GM21390 (cell line): ENCODE data around the gene PLEKHM3.
"Not testable (repeated sequence)": the region's sequence is repeated elsewhere in the genome, so short reads cannot be mapped to it uniquely, and the experiment has no call there.

Experiments used
- ATAC-seq: cut with Tn5 transposase; IDR thresholded peaks from one replicate; pipeline ENCODE4 v1.9.1; 2021; ENCODE audit not compliant: unreplicated experiment

PLEKHM3 gene

GRCh38 chr2:207929923-207930322 is 95.4 kb downstream of the PLEKHM3 start:
- ATAC-seq: no peak

- ATAC-seq: no peak
These were observed 97.2 kb downstream of the PLEKHM3 start for GRCh38 chr2:207928079-207928478.

DNA sequence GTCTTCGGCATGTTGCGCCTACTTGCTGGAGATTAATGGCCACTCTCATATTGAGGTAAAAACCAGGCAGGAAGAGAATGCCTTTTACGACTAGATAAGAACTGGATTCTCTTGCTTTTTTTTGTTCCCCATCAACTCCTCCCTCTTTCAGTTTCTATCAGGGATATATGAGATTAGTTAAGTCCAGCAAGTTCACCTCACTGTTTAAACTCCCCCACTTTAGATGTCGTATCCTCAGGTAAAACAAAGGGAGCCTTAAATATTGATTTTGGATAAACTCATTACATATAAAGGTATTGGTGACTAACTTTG is 98.4 kb downstream of the PLEKHM3 start:
- ATAC-seq: no peak

- ATAC-seq: no peak
These were observed 99.0 kb downstream of the PLEKHM3 start for GRCh38 chr2:207926133-207926988.

DNA sequence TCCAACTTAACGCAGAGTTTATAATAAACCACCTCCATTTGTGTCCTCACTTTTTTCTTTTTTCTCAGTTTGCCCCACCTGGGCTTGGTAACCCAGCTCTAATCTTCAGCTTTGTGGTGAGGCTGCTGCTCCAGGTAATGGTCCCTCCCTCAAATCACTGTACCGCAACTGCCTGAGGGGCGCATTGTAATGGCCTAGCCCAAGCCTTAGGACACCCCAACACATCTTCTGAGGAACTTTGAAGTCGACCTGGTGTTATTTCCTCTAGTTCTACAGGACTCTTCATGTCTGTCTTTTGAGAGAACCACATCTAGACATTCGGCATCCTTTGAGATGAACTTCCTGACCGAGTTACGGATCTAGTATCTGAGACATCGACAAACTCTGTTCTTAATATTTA is 99.7 kb downstream of the PLEKHM3 start:
- ATAC-seq: no peak

- no peak for ATAC-seq
These were observed 103.7 kb downstream of the PLEKHM3 start for GRCh38 chr2:207921606-207922005.

GRCh38 chr2:207920721-207921120 is 104.6 kb downstream of the PLEKHM3 start:
- no peak for ATAC-seq

DNA sequence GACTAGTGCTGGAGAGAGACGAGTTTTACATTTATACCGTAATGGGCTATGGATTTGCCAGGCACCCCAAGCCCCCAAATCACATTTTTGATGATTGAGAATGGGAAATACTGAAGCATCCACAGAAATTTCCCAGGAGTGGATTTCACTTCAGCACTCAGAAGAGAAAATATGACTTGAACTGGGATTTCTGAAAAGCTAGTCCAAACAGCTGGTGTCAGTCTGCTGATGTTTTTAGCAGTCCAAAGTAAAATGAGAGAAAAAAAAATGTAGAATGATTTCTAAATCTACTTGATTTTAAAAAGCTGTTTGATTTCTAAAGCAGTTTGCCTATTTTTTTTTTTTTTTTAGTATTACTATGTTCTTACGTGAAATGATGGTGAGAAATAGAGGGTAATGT is 105.0 kb downstream of the PLEKHM3 start:
- ATAC-seq: no peak

- ATAC-seq: no peak
These were observed 106.0 kb downstream of the PLEKHM3 start for GRCh38 chr2:207919164-207919919.

- ATAC-seq: no peak
These were observed 110.6 kb downstream of the PLEKHM3 start for GRCh38 chr2:207914716-207915115.

GRCh38 chr2:207913772-207914358 is 111.5 kb downstream of the PLEKHM3 start:
- ATAC-seq: no peak

DNA sequence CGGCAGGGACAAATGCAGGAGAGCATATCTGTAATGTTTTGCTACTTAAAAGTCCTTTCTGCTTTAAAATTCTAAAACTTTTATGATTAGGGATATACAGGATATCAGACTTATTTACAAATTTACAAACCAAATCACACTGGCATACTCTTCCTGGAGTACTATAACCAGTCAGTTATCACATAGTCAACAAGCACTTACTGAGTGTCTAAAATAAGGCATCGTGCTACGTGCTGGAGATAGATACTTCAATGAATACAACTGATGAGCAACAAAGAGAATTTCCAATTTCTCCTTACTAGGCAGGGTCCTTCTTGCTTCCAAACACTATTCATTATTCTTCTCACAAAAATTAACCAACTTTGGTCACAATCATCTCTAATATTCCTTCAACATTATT is 113.5 kb downstream of the PLEKHM3 start:
- no peak for ATAC-seq

GRCh38 chr2:207911215-207911614 is 114.1 kb downstream of the PLEKHM3 start:
- ATAC-seq: no peak

DNA sequence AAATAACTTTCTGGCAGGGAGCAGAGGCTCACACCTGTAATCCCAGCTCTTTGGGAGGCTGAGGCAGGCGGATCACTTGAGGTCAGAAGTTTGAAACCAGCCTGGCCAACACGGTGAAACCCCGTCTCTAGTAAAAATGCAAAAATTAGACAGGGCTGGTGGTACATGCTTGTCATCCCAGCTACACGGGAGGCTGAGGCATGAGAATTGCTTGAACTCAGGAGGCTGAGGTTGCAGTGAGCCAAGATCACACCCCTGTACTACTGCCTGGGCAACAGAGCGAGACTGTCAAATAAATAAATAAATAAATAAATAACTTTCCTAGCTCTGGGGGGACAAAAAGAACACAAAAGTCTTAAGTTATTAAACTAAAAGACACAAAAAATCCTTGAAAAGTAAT is 118.8 kb downstream of the PLEKHM3 start:
- ATAC-seq: not testable (repeated sequence)

DNA sequence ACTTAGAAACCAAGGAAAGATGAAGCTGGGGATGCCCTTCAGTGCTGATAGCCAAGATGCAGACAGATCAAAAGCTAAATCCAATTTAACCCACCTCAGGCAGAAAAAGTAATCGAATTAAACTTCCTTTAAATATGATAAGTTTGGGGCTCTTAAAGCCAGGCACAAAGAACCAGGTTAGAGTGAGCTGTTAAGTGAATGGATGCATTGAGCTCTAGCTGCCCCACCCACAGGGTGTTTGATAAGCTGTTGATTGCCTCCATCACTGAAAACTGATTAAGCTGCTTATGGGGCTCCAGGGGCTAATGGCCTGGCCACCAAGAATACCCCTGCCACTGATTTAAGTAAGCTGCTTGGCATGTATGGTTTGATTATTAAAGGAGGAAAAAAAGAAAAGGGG is 119.8 kb downstream of the PLEKHM3 start:
- ATAC-seq: no peak

GRCh38 chr2:207903236-207903635 is 122.1 kb downstream of the PLEKHM3 start:
- no peak for ATAC-seq

DNA sequence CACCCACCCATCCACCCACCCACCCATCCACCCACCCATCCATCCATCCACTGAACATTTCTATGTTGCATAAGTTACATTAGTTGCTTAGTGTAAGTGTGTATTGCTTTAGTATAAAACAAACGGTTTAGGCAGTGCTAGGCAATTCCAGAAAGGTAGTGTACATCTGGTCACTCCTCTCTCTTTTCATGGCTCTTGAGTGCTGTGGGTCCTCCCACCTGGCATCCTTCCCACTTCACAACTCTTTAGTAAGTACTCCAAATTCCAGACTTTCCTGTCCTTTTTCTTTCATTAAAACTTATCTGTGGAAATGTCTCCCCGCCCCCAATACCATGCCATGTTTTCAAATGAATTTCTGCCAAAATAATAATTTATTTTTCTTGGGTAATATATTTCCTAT is 122.5 kb downstream of the PLEKHM3 start:
- no peak for ATAC-seq

DNA sequence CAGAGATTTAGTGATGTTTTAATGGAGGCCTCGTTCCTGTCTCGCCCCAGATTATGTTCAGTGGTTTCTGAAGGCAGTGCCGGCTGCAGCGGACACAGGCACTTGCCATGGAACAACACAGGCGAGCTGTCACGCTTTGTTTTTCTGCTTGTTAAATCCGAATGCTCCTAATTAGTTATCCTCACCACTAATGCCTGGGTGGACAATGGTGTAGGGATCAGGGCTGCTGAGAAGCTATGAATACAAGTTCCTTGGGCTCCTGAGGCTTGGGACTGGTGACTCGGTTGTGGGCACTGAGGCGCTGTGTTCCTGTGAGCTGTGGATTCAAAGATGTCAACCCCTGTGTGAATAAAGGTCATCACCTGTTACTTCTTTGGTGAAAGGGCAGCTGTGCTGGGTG is 123.5 kb downstream of the PLEKHM3 start:
- ATAC-seq: no peak

- ATAC-seq: no peak
These were observed 123.9 kb downstream of the PLEKHM3 start for GRCh38 chr2:207901401-207901800.

DNA sequence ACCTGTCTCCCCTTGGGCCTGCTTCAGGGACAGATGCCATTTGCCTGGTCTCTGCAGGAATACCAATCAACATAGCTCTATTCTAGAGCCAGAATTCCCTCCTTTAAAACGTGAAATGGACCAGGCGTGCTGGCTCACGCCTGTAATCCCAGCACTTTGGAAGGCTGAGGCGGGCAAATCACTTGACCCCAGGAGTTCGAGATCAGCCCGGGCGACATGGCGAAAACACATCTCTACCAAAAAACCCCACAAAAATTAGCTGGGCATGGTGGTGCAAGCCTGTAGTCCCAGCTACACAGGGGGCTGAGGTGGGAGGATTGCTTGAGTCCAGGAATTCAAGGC is 127.0 kb downstream of the PLEKHM3 start:
- no peak for ATAC-seq

GRCh38 chr2:207897541-207898353 is 127.6 kb downstream of the PLEKHM3 start:
- no peak for ATAC-seq
